Activated T-cell treated with anti-CD3 and anti-CD28 coated beads, Interleukin-2, amount 50 U/mL, for 72 hours (primary cell): ENCODE measurements around the gene ASPHD1. TPM values are rescaled to one million over a fixed set of nuclear protein-coding genes. Genes with fewer than 3 reads are reported as not detected.
"Not testable (repeated sequence)": the region's sequence is repeated elsewhere in the genome, so short reads cannot be mapped to it uniquely, and the experiment has no call there.

Experiments
- ATAC-seq, 2 donors: fragments of 150-1000 bp; cut with Tn5 transposase; replicated peaks in 1 of 2; 2 replicates each; pipeline ENCODE4 v1.10.0; 2021; ENCODE audit warnings: moderate library complexity in 2 of 2, mild to moderate bottlenecking in 1 of 2
- DNase-seq, 2 donors: peaks; one replicate each; pipeline ENCODE4 v3.0.0; 2021 to 2022; ENCODE audit warnings: mixed read lengths in 1 of 2
- H3K27ac Mint-ChIP-seq: one replicate; pipeline ENCODE4 v1.8.0; 2022; ENCODE audit warnings: mild to moderate bottlenecking, moderate library complexity, mixed read lengths
- H3K27me3 Mint-ChIP-seq: one replicate; pipeline ENCODE4 v1.8.0; 2022; ENCODE audit warnings: low read depth, mixed read lengths
- H3K36me3 Mint-ChIP-seq, 2 donors: one replicate each; pipeline ENCODE4 v1.8.0; 2022; ENCODE audit warnings: mixed read lengths in 2 of 2, mild to moderate bottlenecking in 1 of 2; ENCODE audit not compliant: insufficient read depth in 2 of 2
- H3K4me1 Mint-ChIP-seq: one replicate; pipeline ENCODE4 v1.8.0; 2022; ENCODE audit warnings: low read depth, mixed read lengths
- H3K4me3 Mint-ChIP-seq, 2 donors: one replicate each; pipeline ENCODE4 v1.8.0; 2022; ENCODE audit warnings: mild to moderate bottlenecking in 2 of 2, mixed read lengths in 2 of 2, moderate library complexity in 2 of 2
- H3K9me3 Mint-ChIP-seq, 2 donors: one replicate each; pipeline ENCODE4 v1.8.0; 2022; ENCODE audit warnings: mixed read lengths in 2 of 2
- total RNA-seq, 2 donors: library from RNA; stranded (reverse); gene quantifications; one replicate each; pipeline ENCODE4 v1.2.3, GENCODE V29; 2022

ASPHD1 gene
- total RNA-seq, 2 donors from 2014 or later: 0.82 to 0.93 TPM

GRCh38 chr16:29920288-29921033 is 20.2 kb downstream of the ASPHD1 start:
- ATAC-seq: no peak
- Mint-ChIP-seq H3K9me3 (no peaks in the 10 kb centered on the region), H3K36me3 (peaks cover 6 to 22% of the 10 kb centered on the region in 2 donors), H3K4me3 (no peak overlapping the region), H3K27ac (peak overlapping the region; percentile 44), H3K4me1 (peaks cover 44% of the 10 kb centered on the region), H3K27me3 (no peaks in the 10 kb centered on the region)
- no peak for DNase-seq

- Mint-ChIP-seq H3K36me3 (peaks cover 7 to 21% of the 10 kb centered on the region in 2 donors), H3K4me3 (no peak overlapping the region), H3K27ac (peak overlapping the region; percentile 61), H3K4me1 (peaks cover 44% of the 10 kb centered on the region), H3K9me3 (no peaks in the 10 kb centered on the region), H3K27me3 (no peaks in the 10 kb centered on the region)
- DNase-seq (no peak), ATAC-seq (no peak)
These were observed 20.7 kb downstream of the ASPHD1 start for GRCh38 chr16:29921034-29921385.

GRCh38 chr16:29922326-29922725 is 22.0 kb downstream of the ASPHD1 start:
- Mint-ChIP-seq H3K4me1 (peaks cover 56% of the 10 kb centered on the region), H3K4me3 (no peak overlapping the region), H3K27me3 (no peaks in the 10 kb centered on the region), H3K36me3 (peaks cover 7 to 18% of the 10 kb centered on the region in 2 donors), H3K9me3 (no peaks in the 10 kb centered on the region), H3K27ac (no peak overlapping the region)
- ATAC-seq (no peak), DNase-seq (no peak)

DNA sequence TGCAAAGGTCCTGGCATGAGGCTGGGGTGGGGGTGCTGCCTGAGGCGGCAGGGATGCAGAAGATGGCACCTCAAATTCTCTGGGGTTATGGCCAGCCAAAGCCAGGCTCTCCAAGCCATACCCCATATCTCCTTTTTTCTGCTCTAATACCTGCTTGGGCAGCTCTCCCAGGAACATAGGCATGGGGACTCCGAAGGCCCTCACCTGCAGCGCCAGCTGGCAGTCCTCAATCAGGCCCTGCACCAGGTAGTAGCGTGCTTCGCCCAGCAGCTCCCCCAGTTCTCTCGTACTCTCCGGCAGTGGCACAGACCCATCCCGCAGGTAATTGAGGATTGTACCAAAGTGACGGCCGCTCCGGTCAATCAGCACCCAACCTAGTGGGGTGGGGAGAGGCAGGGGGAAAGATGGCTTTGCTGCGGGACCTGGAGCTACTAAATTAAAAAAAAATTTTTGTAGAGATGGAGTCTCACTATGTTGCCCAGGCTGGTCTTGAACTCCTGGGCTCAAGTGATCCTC is 22.8 kb downstream of the ASPHD1 start:
- no peaks in the 10 kb centered on the region for H3K27me3 Mint-ChIP-seq
- ATAC-seq (no peak), DNase-seq (no peak)
- H3K4me3 Mint-ChIP-seq: no peak overlapping the region
- H3K4me1 Mint-ChIP-seq: peaks cover 61% of the 10 kb centered on the region
- no peaks in the 10 kb centered on the region for H3K9me3 Mint-ChIP-seq
- H3K27ac Mint-ChIP-seq: no peak overlapping the region
- peaks cover 7 to 16% of the 10 kb centered on the region in 2 donors for H3K36me3 Mint-ChIP-seq

DNA sequence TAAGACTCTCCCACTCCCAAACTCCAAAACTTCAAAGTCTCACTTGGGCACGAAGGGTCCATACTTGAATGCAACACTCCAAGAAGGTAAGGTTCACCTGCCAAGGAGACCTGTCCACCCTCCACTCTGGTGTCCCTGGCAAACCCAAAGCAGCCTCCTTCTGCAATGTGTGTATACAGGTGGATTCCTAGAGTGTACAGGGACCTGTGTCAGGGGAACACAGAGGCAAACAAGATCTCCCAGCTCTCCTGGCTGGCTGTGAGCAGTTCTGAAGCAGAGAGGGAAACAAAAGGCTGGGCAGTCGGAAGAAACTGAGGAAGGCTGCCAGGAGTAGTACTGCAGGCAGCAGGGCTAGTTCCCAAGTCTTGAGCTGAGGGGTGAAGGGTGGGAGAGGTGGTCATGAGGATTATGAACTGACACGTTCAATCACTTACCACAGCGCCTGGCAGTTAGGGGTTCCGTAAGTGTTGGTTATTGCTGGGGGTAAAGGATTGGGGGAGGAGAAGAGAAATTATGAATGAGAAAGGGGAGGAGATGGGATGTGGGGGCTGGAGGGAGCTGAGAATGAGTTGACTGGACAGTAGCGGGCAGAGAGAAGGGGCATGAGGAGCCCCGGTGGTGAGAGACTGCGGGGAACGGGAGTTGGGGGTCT is 24.9 kb downstream of the ASPHD1 start:
- ATAC-seq (no peak), DNase-seq (no peak)
- Mint-ChIP-seq H3K36me3 (peaks cover 7 to 14% of the 10 kb centered on the region in 2 donors), H3K9me3 (no peaks in the 10 kb centered on the region), H3K4me3 (peak overlapping the region; percentile 96 to 99), H3K27ac (peak overlapping the region; percentile 82), H3K27me3 (no peaks in the 10 kb centered on the region), H3K4me1 (peaks cover 61% of the 10 kb centered on the region)

GRCh38 chr16:29925781-29926710 is 25.8 kb downstream of the ASPHD1 start, which contains the start of gene KCTD13:
Gene KCTD13, minus strand, starts transcription at chr16:29926226. Its CDS starts 193 bp downstream, at chr16:29926033.
- peaks cover 53% of the 10 kb centered on the region for H3K4me1 Mint-ChIP-seq
- DNase-seq (peak; percentile 88 to 97), ATAC-seq (peak; percentile 94 to 97)
- no peaks in the 10 kb centered on the region for H3K27me3 Mint-ChIP-seq
- H3K9me3 Mint-ChIP-seq: no peaks in the 10 kb centered on the region
- H3K27ac Mint-ChIP-seq: peak within 1 kb of the TSS; percentile 99
- H3K4me3 Mint-ChIP-seq: peak within 1 kb of the TSS; percentile 96 to 99
- H3K36me3 Mint-ChIP-seq: peaks cover 4 to 8% of the 10 kb centered on the region in 2 donors

- Mint-ChIP-seq H3K27ac (peak overlapping the region; percentile 99), H3K4me3 (peak overlapping the region; percentile 96 to 99)
These were observed 26.4 kb downstream of the ASPHD1 start for GRCh38 chr16:29926711-29927052.

GRCh38 chr16:29927070-29927905 is 27.0 kb downstream of the ASPHD1 start:
- peaks cover 45% of the 10 kb centered on the region for H3K4me1 Mint-ChIP-seq
- H3K27me3 Mint-ChIP-seq: no peaks in the 10 kb centered on the region
- H3K9me3 Mint-ChIP-seq: no peaks in the 10 kb centered on the region
- H3K27ac Mint-ChIP-seq: no peak overlapping the region
- ATAC-seq (no peak), DNase-seq (no peak)
- peaks cover 4 to 5% of the 10 kb centered on the region in 2 donors for H3K36me3 Mint-ChIP-seq
- H3K4me3 Mint-ChIP-seq: peak overlapping the region; percentile 96 to 99

More at GRCh38 chr16:29926711-29927052, 26.4 kb downstream of the ASPHD1 start:
- ATAC-seq (no peak), DNase-seq (no peak)
- no peaks in the 10 kb centered on the region for H3K27me3 Mint-ChIP-seq
- H3K36me3 Mint-ChIP-seq: peaks cover 4 to 5% of the 10 kb centered on the region in 2 donors
- peaks cover 46% of the 10 kb centered on the region for H3K4me1 Mint-ChIP-seq
- H3K9me3 Mint-ChIP-seq: no peaks in the 10 kb centered on the region

DNA sequence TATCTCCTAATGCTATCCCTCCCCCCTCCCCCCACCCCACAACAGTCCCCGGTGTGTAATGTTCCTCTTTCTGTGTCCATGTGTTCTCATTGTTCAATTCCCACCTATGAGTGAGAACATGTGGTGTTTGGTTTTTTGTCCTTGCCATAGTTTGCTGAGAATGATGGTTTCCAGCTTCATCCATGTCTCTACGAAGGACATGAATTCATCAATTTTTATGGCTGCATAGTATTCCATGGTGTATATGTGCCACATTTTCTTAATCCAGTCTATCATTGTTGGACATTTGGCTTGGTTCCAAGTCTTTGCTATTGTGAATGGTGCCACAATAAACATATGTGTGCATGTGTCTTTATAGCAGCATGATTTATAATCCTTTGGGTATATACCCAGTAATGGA is 31.5 kb downstream of the ASPHD1 start:
- not testable (repeated sequence) for H3K4me3 Mint-ChIP-seq, ATAC-seq, DNase-seq, H3K36me3 Mint-ChIP-seq, H3K27ac Mint-ChIP-seq, H3K27me3 Mint-ChIP-seq, H3K9me3 Mint-ChIP-seq
- H3K4me1 Mint-ChIP-seq: peaks cover 10% of the 10 kb centered on the region

DNA sequence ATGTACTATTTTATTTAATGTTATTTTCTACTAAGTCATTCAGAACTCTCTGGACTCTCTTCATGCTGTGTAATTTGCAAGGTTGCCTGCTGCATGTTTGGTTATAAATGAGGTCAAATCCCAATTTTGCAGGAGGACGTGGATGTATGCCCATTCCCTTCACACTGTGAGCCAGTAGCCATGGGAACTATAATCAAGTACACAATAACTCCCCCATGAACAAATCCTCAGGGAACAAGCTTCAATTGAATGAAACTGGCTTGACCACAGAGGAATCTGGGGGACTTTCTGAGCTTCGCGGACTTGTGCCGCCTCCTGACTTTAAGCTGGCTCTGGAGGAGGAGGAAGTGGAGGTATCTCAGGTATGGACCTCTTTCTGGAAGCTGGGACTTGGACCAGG is 40.4 kb downstream of the ASPHD1 start:
- Mint-ChIP-seq H3K27me3 (peaks cover 19% of the 10 kb centered on the region), H3K4me3 (no peak overlapping the region), H3K36me3 (no peaks in the 10 kb centered on the region), H3K4me1 (peaks cover 7% of the 10 kb centered on the region), H3K27ac (no peak overlapping the region), H3K9me3 (no peaks in the 10 kb centered on the region)
- ATAC-seq (no peak), DNase-seq (no peak)

DNA sequence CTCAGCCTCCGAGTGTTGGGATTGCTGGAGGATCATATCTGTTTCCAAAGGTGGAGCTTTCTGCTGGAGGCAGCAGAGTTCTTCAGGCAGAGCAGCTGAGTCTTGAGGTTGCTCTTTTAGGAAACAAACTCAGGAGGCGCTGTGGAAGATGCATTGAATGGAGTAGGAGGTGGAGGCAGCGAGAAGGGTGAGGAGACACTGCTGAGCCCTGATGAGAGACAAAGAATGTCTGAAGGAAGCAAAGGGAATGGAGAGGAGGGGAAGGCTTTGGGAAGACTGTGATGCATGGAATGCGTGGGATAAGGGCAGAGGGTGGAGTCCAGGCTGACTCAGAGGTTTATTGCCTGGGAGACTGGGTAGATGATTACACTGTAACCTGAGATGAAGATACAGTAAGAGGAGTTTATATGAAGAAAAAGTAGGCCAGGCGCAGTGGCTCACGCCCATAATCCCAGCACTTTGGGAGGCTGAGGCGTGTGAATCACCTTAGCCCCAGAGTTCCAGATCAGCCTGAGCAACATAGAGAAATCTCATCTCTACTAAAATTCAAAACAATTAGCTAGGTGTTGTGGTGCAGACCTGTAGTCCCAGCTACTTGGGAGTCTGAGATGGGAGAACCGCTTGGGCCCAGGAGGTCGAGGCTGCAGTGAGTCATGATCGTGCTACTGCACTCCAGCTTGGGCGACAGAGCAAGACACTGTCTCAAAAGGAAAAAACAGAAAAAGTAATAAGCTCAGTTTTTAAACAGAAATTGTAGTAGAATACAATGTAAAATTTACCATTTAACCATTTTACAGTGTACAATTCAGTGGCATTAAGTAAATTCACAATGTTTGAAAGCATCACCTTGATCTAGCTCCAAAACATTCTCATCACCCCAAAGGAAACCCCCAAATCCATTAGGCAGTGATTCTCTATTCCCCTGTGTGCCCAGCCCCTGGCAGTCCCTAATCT is 43.8 kb downstream of the ASPHD1 start:
- Mint-ChIP-seq H3K27me3 (peaks cover 2% of the 10 kb centered on the region), H3K4me1 (peaks cover 7% of the 10 kb centered on the region)
- no peak for ATAC-seq

More for the DNA sequence above, 43.8 kb downstream of the ASPHD1 start:
- Mint-ChIP-seq H3K9me3 (no peaks in the 10 kb centered on the region), H3K4me3 (no peak overlapping the region), H3K27ac (no peak overlapping the region), H3K36me3 (no peaks in the 10 kb centered on the region)
- DNase-seq: no peak
